Thyroid gland (tissue), 4 donors: ENCODE data around the gene IFFO2.

ENCODE experiments used
- CTCF ChIP-seq, 6 experiments: fragments of 200-600 bp in 3 of 6; fragments of 450-650 bp in 3 of 6; sonication (generic) in 3 of 6; IDR thresholded peaks; one replicate each; pipeline ENCODE4 v1.5.1; 2016 to 2019; ENCODE audit warnings: antibody characterized with exemption in 6 of 6, mild to moderate bottlenecking in 2 of 6, inconsistent platforms in 1 of 6, moderate library complexity in 1 of 6
- POLR2A ChIP-seq, 2 donors: fragments of 450-650 bp; IDR thresholded peaks; one replicate each; pipeline ENCODE4 v1.6.1; 2017; ENCODE audit warnings: antibody characterized with exemption in 2 of 2, mild to moderate bottlenecking in 2 of 2, moderate library complexity in 1 of 2

GRCh38 chr1:18861590-18861989 lies 94.9 kb downstream of the IFFO2 start:
- TF ChIP-seq CTCF (IDR thresholded peaks at IDR 0.05): no peak
- TF ChIP-seq POLR2A (IDR thresholded peaks at IDR 0.05): no peak
